Measurements from ENCODE around the gene MFRP. TPM values are rescaled to one million over a fixed set of nuclear protein-coding genes. Genes with fewer than 3 reads are reported as not detected.
A peak's percentile ranks its signal among the peaks of the same experiment; 100 is the strongest.

The MFRP gene
- total RNA-seq, 1 donor from 2014 or later: not detected

DNA sequence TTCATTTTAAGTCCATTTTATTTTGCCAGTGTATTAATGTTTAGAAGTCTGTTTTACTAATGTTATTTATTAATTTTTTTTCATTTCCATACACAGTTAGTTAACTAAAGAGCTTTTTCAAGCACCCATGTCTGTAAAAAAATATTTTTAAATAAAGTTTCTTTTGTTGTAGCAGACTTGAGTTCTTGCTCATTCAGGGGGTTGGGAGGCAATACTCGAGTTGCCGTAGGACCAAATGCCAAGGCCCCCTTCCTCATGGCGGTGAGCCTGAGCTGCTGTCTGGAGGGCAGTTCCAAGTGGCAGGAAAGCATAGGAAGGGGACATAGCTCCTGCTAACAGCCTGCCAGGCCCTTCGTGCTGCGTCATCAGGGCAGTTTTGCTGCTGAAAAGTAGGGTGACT, 38.5 kb downstream of the MFRP start:
- TF ChIP-seq, protein P1, sequence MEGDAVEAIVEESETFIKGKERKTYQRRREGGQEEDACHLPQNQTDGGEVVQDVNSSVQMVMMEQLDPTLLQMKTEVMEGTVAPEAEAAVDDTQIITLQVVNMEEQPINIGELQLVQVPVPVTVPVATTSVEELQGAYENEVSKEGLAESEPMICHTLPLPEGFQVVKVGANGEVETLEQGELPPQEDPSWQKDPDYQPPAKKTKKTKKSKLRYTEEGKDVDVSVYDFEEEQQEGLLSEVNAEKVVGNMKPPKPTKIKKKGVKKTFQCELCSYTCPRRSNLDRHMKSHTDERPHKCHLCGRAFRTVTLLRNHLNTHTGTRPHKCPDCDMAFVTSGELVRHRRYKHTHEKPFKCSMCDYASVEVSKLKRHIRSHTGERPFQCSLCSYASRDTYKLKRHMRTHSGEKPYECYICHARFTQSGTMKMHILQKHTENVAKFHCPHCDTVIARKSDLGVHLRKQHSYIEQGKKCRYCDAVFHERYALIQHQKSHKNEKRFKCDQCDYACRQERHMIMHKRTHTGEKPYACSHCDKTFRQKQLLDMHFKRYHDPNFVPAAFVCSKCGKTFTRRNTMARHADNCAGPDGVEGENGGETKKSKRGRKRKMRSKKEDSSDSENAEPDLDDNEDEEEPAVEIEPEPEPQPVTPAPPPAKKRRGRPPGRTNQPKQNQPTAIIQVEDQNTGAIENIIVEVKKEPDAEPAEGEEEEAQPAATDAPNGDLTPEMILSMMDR (conservative IDR thresholded peaks at IDR 0.05; ENCODE audit: low read depth, low read length): no peak
- DNase-seq (ENCODE audit: low read depth): no peak
- H3K4me3 ChIP-seq (ENCODE audit: low read depth, low read length): no peak overlapping the region

DNA sequence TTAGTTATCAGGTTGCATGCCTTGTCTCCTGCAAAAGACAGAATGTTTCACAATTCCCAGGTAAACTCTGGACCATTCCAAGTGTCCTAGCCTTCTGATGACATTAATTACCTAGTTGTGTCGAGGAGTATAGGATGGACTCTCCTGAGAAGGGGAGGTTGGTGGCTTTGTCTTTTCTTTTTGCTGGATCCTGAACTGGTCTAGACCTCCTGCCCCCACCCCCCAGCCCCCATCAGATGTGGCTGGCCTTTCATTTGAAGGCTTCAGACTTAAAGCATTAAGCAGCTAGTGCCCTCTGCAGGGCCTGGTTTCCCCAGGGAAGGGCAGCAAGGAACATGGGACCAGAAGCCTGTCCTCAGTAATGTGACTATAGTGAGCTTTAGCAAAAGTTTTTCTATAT, 39.3 kb downstream of the MFRP start:
- TF ChIP-seq, protein P1 (conservative IDR thresholded peaks at IDR 0.05; ENCODE audit: low read depth, low read length): peak; percentile 40
- no peak for DNase-seq (ENCODE audit: low read depth)
- H3K4me3 ChIP-seq (ENCODE audit: low read depth, low read length): no peak overlapping the region

DNA sequence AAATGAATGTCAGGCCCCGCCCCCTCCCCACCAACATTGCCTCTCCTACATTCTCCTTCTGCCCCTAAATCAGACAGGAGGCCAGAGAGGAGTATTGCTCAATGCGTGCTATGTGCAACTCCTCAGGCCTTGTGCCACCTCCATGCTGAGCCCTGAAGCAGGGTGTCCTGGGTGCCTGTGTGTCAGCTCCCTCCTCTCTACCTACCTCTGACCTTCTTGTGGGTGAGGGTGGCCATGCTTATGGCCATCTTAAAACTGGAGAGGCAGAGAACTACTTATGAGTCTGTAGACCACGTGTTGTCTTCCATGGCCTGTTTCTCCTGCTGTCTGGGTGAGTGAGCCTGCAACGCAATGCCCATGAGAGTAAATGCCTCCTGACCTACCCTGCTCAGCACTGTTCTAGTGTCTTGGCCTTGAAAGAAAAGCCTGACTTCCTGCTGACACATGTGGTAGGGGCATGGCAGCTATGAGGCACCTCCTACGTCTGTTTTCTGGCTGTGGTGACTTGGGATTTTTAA, 40.1 kb downstream of the MFRP start:
- no peak overlapping the region for H3K4me3 ChIP-seq (ENCODE audit: low read depth, low read length)
- TF ChIP-seq, protein P1 (conservative IDR thresholded peaks at IDR 0.05; ENCODE audit: low read depth, low read length): no peak
- DNase-seq (ENCODE audit: low read depth): no peak

DNA sequence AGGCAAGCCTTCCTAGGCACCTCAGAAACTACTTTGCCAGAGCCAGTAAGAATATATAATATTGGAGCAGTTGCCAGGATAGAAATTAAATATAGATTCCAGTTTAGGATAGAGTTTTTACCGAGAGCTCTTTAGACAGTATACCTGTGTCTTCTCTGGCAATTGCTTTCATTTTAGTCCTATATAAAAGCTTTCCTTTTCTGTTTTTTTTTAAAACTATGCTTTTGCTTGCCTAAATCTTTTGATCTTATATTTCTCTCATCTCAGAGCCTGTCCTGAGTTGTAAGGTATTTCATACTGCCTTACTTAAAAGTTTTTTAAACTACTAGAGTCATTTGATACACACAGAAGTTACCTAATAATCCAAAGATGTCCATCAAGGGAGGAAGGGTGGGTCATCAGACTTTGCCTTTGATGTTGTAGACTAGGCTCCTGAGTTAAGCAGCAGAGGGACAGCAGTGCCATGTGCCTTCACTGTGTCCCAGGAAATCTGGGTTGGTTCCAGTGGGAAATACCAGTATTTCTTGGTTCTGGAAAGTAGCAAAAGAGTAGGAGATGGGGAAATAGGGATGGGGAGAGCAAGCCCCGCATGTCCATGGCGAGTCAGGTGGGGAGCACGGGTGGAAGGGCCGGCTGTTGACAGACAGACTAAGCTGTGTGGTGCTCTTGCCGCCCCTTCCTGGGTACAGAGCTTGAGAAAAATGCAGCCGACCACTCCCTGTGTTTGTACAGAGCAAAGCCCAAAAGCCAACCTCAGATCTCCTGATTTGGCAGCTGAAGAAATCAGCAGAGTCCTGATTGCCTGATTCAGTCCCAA, 40.7 kb downstream of the MFRP start:
- no peak for DNase-seq (ENCODE audit: low read depth)
- TF ChIP-seq, protein P1 (conservative IDR thresholded peaks at IDR 0.05; ENCODE audit: low read depth, low read length): no peak
- no peak overlapping the region for H3K4me3 ChIP-seq (ENCODE audit: low read depth, low read length)

DNA sequence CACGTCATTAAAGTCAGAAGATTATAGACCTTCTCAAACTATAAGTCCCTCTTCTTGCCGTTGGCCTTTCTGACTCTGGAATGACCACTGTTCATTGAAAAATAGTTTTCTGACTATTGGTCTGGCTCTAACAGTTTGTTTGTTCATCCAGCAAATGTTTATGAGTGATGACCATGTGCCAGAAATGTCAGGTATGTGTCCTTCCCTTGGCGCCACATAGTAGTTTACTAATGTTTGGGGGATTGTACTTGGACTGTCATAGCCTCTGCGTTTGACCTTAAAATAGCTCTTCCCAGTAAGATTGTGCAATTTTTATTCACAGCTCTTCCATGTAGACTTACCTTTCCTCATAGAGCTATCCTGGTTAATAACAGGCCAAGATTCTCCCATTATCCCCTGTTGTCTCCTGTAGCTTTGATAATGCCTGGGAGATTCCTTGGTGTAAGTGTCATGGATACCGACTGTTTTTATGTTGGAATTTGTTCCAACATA, 43.2 kb downstream of the MFRP start:
- H3K4me3 ChIP-seq (ENCODE audit: low read depth, low read length): no peak overlapping the region
- TF ChIP-seq, protein P1 (conservative IDR thresholded peaks at IDR 0.05; ENCODE audit: low read depth, low read length): no peak
- DNase-seq (ENCODE audit: low read depth): no peak

DNA sequence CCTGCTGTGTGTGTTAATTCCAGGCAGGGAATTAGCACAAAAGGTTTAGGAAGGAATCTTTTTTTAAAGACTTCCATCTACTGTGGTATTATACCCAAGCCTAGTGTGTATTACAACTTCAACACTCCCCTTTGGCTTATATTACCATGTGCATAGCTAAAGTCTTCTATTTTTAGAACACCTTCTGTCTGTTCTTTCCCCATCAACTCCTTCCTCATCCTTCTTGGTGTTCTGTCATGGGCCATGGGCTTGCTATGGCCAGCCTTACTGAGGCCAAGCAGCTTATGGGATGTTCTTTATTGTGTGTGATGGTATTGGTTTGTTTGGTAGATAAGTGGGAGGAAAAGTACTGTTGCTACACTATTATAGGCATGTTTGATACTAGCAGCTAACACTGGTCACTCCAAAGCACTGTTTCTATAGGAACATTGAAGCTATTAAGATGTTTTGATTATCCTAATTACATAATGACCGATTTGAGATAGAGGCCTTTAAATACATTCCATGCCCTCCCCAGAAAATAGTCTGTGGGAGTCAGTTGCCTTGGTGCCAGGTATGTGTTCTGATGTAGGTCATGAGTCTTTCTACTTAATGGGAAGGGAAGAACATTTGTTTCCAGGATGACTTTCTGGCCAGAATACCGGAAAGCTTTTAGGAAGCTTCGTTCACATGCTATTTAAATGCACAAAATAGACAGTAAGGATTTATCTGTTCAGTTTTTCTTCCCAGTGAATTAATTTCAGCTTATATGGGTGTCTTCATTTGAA, 46.1 kb downstream of the MFRP start:
- DNase-seq (ENCODE audit: low read depth): no peak
- H3K4me3 ChIP-seq (ENCODE audit: low read depth, low read length): no peak overlapping the region
- TF ChIP-seq, protein P1 (conservative IDR thresholded peaks at IDR 0.05; ENCODE audit: low read depth, low read length): no peak
